Esophagus muscularis mucosa (tissue), 4 donors: ENCODE data around the gene KLF15. TPM values are rescaled to one million over a fixed set of nuclear protein-coding genes. Genes with fewer than 3 reads are reported as not detected.

ENCODE experiments used
- DNase-seq: peaks from one replicate; pipeline ENCODE4 v3.0.0-alpha.2; 2017; ENCODE audit errors: extremely low spot score
- H3K27ac ChIP-seq, 4 donors: fragments of 200-600 bp; sonication (generic); replicated peaks in 1 of 4; 1 replicate in 3 of 4; 2 replicates in 1 of 4; pipeline ENCODE4 v1.5.1; 2016 to 2019; ENCODE audit warnings: mild to moderate bottlenecking in 1 of 4
- H3K27me3 ChIP-seq, 4 donors: fragments of 200-600 bp; sonication (generic); one replicate each; pipeline versions ENCODE4 v1.5.1 to v1.6.0; 2016 to 2019
- H3K36me3 ChIP-seq, 4 donors: fragments of 200-600 bp; sonication (generic); one replicate each; pipeline ENCODE4 v1.5.1; 2016 to 2019
- H3K4me1 ChIP-seq, 4 donors: fragments of 200-600 bp; sonication (generic); one replicate each; pipeline ENCODE4 v1.5.1; 2016 to 2019
- H3K4me3 ChIP-seq, 4 donors: fragments of 200-600 bp; sonication (generic); 1 replicate in 2 of 4; 2 replicates in 2 of 4; pipeline ENCODE4 v1.5.1; 2016 to 2019; ENCODE audit warnings: mild to moderate bottlenecking in 4 of 4, moderate library complexity in 1 of 4
- H3K9me3 ChIP-seq, 4 donors: fragments of 200-600 bp; sonication (generic); 1 replicate in 3 of 4; 2 replicates in 1 of 4; pipeline ENCODE4 v1.5.1; 2016 to 2019
- CTCF ChIP-seq, 3 experiments: fragments of 200-600 bp in 2 of 3; fragments of 450-650 bp in 1 of 3; sonication (generic) in 2 of 3; IDR thresholded peaks; one replicate each; pipeline ENCODE4 v1.5.1; 2017 to 2019; ENCODE audit warnings: antibody characterized with exemption in 3 of 3, mild to moderate bottlenecking in 2 of 3, moderate library complexity in 1 of 3
- EP300 ChIP-seq: sonication (generic); formaldehyde crosslinking; IDR thresholded peaks from one replicate; pipeline ENCODE4 v1.6.1; 2017; ENCODE audit warnings: antibody characterized with exemption
- POLR2A ChIP-seq: fragments of 450-650 bp; IDR thresholded peaks from one replicate; pipeline ENCODE4 v1.6.1; 2017; ENCODE audit warnings: antibody characterized with exemption, moderate library complexity, mild to moderate bottlenecking, low read depth
- POLR2AphosphoS5 ChIP-seq, 2 donors: sonication (generic); formaldehyde crosslinking; IDR thresholded peaks; one replicate each; pipeline ENCODE4 v1.6.1; 2017; ENCODE audit warnings: antibody characterized with exemption in 2 of 2
- WGBS: methylation state at CpG from one replicate; pipeline ENCODE4 v1.1.5; 2018; 5-methylcytosine and 5-hydroxymethylcytosine counted together
- intact Hi-C: fragments of 100-400 bp; cut with DNase I; formaldehyde crosslinking; loops from one replicate; pipeline ENCODE4 v1.15.1; 2023
- total RNA-seq, 4 donors: library from RNA; depleted of rRNA; stranded (reverse); fragments of >200 nt; gene quantifications; one replicate each; pipeline versions ENCODE4 v1.1.0 to v1.2.1, GENCODE V29; 2016

KLF15 gene
- total RNA-seq, 4 donors from 2014 or later: 84.3 to 208 (median 93.6) TPM

- Histone ChIP-seq H3K4me1 (peaks cover 9 to 13% (median 9%) of the 10 kb centered on the region in 4 donors), H3K27ac (no peak overlapping the region), H3K9me3 (no peaks in the 10 kb centered on the region), H3K27me3 (no peaks in the 10 kb centered on the region), H3K36me3 (no peaks in the 10 kb centered on the region), H3K4me3 (no peak overlapping the region)
- DNase-seq: no peak
- WGBS: 75% methylated on average over 4 of the region's 4 CpGs
- no peak for TF ChIP-seq POLR2A
- intact Hi-C loops: no loop called here
Observed at GRCh38 chr3:126370055-126370454, 12.8 kb upstream of the KLF15 start.

- 78% methylated on average over 2 of the region's 2 CpGs for WGBS
- no peak overlapping the region for H3K27ac ChIP-seq
- no peaks in the 10 kb centered on the region for H3K36me3 ChIP-seq
Observed at GRCh38 chr3:126369490-126369889, 12.3 kb upstream of the KLF15 start.

GRCh38 chr3:126367316-126367805, 10.2 kb upstream of the KLF15 start:
- Histone ChIP-seq H3K27me3 (no peaks in the 10 kb centered on the region), H3K4me1 (no peaks in the 10 kb centered on the region), H3K9me3 (no peaks in the 10 kb centered on the region), H3K27ac (no peak overlapping the region), H3K4me3 (no peak overlapping the region), H3K36me3 (no peaks in the 10 kb centered on the region)
- intact Hi-C loops: no loop called here
- no peak for TF ChIP-seq EP300
- TF ChIP-seq POLR2AphosphoS5 (IDR thresholded peaks at IDR 0.05): no peak
- no peak for TF ChIP-seq CTCF (IDR thresholded peaks at IDR 0.05)
- no peak for TF ChIP-seq POLR2A
- DNase-seq: no peak
- 93% methylated on average over 6 of the region's 6 CpGs for WGBS

More at GRCh38 chr3:126369490-126369889, 12.3 kb upstream of the KLF15 start:
- peaks cover 9 to 12% (median 9%) of the 10 kb centered on the region in 4 donors for H3K4me1 ChIP-seq
- DNase-seq: no peak
- intact Hi-C loops: no loop called here
- TF ChIP-seq CTCF (IDR thresholded peaks at IDR 0.05): no peak
- no peak for TF ChIP-seq EP300
- no peak for TF ChIP-seq POLR2AphosphoS5 (IDR thresholded peaks at IDR 0.05)
- no peak for TF ChIP-seq POLR2A
- no peaks in the 10 kb centered on the region for H3K27me3 ChIP-seq
- no peak overlapping the region for H3K4me3 ChIP-seq
- no peaks in the 10 kb centered on the region for H3K9me3 ChIP-seq

- H3K27me3 ChIP-seq: peaks cover 0 to 5% (median 0%) of the 10 kb centered on the region in 4 donors
- H3K4me1 ChIP-seq: no peaks in the 10 kb centered on the region
- TF ChIP-seq POLR2AphosphoS5 (IDR thresholded peaks at IDR 0.05) (no peak), CTCF (IDR thresholded peaks at IDR 0.05) (no peak)
- H3K27ac ChIP-seq: no peak overlapping the region
- no peak overlapping the region for H3K4me3 ChIP-seq
- no peaks in the 10 kb centered on the region for H3K36me3 ChIP-seq
- H3K9me3 ChIP-seq: no peaks in the 10 kb centered on the region
- intact Hi-C loops: no loop called here
- no peak for DNase-seq
- WGBS: 95% methylated on average over 4 of the region's 11 CpGs
Observed at GRCh38 chr3:126365351-126366277, 8.4 kb upstream of the KLF15 start.

- Histone ChIP-seq H3K4me3 (no peak overlapping the region), H3K27me3 (peaks cover 0 to 13% (median 0%) of the 10 kb centered on the region in 4 donors), H3K27ac (no peak overlapping the region), H3K4me1 (no peaks in the 10 kb centered on the region), H3K9me3 (peaks cover 0 to 2% (median 0%) of the 10 kb centered on the region in 4 donors), H3K36me3 (no peaks in the 10 kb centered on the region)
- WGBS: 95% methylated on average over 5 of the region's 5 CpGs
- DNase-seq: no peak
- intact Hi-C loops: no loop called here
- no peak for TF ChIP-seq EP300
- no peak for TF ChIP-seq POLR2A
- TF ChIP-seq CTCF (IDR thresholded peaks at IDR 0.05): no peak
Observed at GRCh38 chr3:126364731-126365301, 7.6 kb upstream of the KLF15 start.
